NOMO-1 treated with DMSO at 0.1 percent for 48 hours (cell line): ENCODE data around the gene CKS1B.
"Not testable (repeated sequence)": the region's sequence is repeated elsewhere in the genome, so short reads cannot be mapped to it uniquely, and the experiment has no call there.

Experiments
- DNase-seq: peaks from one replicate; lab custom pipeline; 2025; ENCODE audit not compliant: unreplicated experiment; lab: John Stamatoyannopoulos, UW

The CKS1B gene

GRCh38 chr1:154983776-154984466, 9.4 kb downstream of the CKS1B start:
- DNase-seq, result no peak

GRCh38 chr1:154986736-154987135, 12.3 kb downstream of the CKS1B start:
- not testable (repeated sequence) for DNase-seq

GRCh38 chr1:154987326-154987725, 12.8 kb downstream of the CKS1B start:
- no peak for DNase-seq

- DNase-seq, result no peak
Observed at GRCh38 chr1:154988058-154988954, 13.8 kb downstream of the CKS1B start.

DNA sequence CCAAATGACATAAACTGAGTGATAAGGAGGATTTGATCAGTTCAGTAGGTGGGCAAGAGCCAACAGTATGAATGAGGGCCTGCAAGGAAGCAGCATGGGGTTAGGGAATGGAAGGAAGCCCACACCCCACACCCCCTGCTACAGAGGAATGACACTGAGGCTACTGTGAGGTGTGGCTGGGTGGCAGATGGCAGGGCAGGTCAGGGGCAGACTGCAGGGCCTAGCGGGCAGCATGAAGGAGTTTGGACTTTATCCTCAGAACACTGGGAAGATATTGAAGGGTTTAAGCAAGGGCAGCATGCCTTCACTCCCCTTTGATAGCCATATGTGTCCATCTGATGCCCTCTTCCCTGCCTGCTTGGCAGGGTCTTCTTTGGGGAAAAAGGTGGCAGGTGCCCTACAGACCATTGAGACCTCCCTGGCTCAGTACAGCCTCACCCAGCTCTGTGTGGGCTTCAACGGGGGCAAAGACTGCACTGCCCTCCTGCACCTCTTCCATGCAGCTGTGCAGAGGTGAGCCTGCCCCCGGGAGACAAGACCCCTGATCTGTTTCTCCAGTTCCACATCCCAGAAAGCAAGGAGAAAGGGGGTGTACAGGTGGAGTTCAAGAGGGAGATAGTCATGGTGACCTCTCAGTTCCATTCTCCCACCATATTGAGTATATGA, 14.8 kb downstream of the CKS1B start:
- no peak for DNase-seq

- no peak for DNase-seq
Observed at GRCh38 chr1:154990276-154990675, 15.8 kb downstream of the CKS1B start.

GRCh38 chr1:154992721-154993571, 18.5 kb downstream of the CKS1B start:
- DNase-seq, result no peak

DNA sequence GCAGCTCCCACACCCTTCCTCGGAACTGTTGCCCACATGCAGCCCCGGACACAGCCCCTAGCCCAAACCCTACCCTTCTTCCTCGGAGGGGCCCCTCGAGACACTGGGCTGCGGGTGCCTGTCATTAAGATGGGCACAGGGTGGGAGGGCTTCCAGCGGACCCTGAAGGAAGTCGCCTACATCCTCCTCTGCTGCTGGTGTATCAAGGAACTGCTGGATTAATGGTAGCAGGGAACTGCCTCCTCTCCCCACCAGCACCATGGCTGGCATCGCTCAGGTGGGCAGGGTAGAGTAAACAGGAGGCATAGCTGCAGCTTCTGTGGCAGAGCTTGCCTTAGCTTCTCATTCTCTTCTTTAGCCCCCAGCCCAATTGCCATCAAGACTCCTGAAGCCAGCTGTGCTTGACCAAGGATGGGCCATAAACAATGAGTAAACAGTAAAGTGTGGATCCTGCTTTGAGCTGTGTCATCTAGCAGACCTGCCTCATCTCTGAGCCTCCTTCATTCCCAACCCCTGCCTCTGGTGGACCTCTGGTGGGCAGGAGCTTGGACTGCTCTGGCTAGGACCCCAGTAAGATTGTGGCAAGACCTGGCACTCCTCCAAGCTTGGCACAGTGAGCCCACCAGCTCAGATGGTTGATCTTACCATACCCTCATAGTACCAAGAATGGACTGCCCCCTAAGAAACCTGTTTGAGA, 19.2 kb downstream of the CKS1B start, which contains the start of gene LENEP:
LENEP (plus strand) TSS at position 15 of the 697 bp plus-strand sequence; CDS start at position 37, 22 bp downstream.
- DNase-seq, result no peak

- no peak for DNase-seq
Observed at GRCh38 chr1:154994269-154994587, 19.7 kb downstream of the CKS1B start.

GRCh38 chr1:154994591-154994990, 20.1 kb downstream of the CKS1B start:
- DNase-seq, result no peak

DNA sequence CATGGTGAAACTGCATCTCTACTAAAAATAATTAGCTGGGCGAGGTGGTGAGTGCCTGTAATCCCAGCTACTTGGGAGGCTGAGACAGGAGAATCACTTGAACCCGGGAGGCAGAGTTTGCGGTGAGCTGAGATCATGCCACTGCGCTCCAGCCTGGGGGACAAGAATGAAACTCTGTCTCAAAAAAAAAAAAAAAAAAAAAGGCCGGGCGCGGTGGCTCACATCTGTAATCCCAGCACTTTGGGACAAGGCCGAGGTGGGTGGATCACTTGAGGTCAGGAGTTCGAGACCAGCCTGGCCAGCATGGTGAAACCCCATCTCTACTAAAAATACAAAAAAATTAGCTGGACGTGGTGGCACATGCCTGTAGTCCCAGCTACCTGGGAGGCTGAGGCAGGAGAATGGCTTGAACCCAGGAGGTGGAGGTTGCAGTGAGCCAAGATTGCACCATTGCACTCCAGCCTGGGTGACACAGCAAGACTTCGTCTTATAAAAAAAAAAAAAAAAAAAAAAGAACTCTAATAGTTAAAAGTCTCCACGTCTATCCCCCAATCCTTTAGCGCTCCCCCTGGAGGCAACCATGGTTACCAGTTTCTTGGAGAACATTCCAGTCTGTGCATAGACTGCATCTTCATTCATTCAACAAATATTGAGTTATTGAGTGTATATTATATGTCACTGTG, 21.0 kb downstream of the CKS1B start:
- DNase-seq, result peak; percentile 15

DNA sequence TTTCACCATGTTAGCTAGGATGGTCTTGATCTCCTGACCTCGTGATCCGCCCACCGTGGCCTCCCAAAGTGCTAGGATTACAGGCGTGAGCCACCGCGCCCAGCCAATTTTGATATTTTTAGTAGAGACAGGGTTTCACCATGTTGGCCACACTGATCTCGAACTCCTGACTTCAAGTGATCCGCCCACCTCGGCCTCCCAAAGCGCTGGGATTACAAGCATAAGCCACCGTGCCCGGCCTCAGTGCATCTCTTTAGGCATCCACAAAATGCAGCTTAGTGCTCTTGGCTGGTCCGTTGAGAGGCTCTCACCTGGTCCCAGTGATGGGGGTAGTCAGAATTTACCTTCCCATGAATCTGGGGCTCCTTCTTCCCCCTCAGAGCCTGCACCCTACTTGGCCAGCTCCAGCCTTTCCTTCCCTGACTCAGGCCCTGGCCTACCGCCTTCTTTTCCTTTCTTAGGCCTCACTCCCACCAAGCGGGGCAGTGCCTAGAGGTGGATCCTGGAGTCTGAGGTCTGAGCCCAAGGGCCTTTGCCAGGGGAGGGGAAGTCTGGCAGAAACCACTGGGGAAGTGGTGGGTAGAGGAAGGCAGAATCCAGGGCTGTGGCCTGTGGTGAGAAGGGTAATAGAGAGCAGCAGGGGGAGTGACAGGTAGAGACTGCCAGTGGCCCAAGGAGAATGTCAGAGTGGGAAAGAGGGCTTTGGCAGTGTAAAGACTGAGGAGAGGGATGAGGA, 22.7 kb downstream of the CKS1B start:
- DNase-seq, result peak; percentile 45

DNA sequence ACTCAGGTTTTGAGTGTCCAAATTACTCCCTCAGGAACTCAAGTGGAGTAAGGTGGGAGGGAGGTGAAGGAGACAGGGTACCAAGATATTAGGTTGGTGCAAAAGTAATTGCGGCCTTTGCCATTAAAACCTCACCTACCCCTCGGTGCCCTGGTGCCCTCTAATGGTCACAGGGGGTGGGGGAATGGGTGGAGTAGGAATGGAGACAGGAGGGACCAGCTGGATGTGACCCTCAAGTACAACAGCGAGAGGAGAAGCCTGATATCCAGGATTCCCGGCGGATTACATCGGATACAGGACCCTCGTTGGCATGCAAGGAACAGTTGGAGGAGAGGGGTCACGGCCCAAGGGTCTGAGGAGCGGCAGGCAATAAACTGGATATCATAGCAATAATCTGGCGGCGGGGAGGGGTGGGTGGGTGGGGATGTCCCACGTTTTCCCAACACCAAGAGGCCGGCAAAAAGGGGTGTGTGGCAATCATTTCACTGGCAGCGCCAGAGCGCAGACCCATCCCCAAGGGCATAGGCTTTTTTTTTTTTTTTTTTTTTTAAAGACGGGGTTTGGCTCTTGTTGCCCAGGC, 23.8 kb downstream of the CKS1B start:
- DNase-seq, result no peak

GRCh38 chr1:154998818-154999570, 24.5 kb downstream of the CKS1B start:
- DNase-seq, result peak; percentile 71

DNA sequence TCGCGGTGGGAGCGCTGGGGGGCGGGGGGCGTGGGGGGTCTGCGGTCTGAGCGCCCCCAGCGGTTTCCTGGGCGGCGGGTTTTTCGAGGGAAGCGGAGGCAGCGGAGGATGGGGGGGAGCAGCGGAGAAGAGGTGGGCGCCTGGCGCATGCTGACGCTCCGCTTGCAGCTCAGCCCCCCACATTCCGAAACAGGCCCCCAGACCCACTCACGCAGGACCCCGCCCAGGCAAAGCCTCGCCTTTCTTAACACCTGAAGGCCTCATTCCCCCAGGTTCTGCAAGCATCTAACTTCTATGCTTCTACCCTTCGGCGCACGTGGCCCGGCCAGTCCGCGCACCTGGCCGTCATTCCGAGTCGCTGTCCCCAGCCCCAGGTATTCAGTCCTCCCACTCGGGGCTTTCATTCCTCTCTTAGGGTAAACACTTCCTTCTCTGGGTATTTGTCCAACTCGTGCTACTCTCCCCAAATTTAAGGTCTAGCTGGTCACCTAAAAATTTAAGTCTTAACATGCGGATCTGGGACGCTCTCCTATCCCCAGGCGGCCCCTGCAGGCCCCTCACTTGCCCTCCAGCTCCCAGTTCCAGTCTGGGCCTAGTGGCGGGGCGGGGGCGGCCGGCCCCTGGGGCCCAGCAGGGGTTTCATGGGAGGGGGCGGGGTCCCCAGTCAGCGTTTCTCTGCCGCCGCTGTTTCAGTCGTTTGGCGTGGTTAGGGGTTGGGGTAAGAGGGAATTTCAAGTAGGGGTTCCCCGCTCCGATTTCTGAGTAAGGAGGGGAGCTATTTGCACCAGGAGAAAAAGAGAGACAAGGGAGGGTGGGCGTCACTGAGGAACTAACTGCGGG, 25.3 kb downstream of the CKS1B start:
- DNase-seq, result peak; percentile 26

- no peak for DNase-seq
Observed at GRCh38 chr1:155000411-155000725, 25.9 kb downstream of the CKS1B start.

DNA sequence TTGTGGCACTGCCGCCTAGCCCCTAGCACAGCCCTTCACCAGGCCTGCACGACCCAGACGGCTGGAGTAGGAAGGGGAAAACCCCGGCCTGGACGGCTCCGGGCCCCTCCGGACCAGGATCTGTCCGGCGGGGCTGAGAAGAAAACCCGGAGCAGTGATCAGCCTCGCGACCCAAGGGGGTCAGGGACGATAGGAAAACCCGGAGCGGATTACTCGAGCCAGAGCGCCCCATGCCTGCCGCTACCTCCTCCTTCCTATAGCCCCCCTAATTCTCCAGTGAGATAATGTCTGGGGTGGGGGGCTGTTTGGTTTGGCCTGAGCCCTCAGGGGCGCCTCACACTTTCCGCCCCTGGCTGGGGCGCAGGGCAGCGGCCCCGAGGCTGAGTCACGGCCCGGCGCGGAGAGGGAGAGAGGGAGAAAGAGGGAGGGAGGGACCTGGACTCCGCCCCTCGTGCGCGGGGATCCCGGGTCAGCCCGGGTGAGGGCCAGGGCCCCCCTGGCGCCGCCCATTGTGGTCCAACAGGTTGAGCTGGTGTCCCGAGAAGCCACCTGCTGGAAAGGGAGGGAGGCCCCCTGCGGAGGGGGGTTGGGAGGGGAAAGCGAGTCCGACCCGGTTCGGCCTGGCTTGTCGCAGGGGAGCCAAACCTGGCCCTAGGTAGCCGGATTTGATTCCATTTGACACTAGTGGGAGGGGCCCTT, 26.4 kb downstream of the CKS1B start:
- DNase-seq, result peak; percentile 87
